ENCODE results near the gene DOCK4.

DOCK4 gene

DNA sequence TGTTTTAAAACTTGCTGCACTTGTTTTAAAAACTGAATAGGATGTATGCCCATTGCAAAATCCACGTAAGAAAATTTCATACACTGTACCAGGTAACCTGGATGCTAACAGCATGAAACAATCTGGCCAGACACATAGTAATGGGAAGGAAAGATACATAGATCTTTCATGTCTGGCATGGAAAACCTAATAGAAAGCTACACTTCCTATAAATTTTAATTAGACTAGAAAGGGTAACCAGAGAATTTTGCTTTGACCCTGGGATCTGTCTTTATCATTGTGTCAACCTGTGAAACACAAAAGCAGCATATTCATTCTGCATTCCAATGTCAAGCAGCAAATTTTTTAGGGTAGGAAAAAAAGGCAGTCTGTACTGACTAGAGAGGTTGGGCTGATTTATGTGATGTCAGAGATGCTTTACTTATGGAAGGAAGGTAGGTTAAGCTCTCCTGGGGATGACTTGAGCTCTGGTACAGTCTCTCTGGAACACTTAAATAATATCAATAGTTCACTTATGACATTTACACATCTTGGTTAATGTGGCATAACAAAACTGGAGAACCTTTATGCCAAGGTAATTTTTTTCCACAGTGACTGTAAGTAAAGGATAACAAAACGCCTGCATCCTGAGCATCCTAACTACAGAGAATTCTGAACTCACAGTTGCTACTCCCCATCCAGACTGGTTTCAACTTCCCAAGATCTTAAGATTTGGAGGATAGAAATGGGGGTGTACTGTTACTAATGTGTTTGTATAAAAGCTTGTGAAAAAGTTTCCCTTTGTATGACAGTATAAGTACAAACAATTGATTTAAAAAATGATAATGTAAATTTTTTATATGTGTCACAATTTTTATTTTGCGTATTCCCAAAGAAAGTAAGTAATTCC, 44.7 kb downstream of the DOCK4 start:
- DNase-seq (ENCODE audit: low read depth), result no peak

- no peak for DNase-seq (ENCODE audit: low read depth)
These were observed 45.4 kb downstream of the DOCK4 start for GRCh38 chr7:112160771-112161150.

GRCh38 chr7:112160130-112160770, 45.9 kb downstream of the DOCK4 start:
- no peak for DNase-seq (ENCODE audit: low read depth)

- no peak for DNase-seq (ENCODE audit: low read depth)
These were observed 46.8 kb downstream of the DOCK4 start for GRCh38 chr7:112159351-112159750.

GRCh38 chr7:112157072-112157471, 49.1 kb downstream of the DOCK4 start:
- DNase-seq (ENCODE audit: low read depth), result no peak

GRCh38 chr7:112156412-112156811, 49.8 kb downstream of the DOCK4 start:
- no peak for DNase-seq (ENCODE audit: low read depth)

GRCh38 chr7:112154690-112155089, 51.5 kb downstream of the DOCK4 start:
- DNase-seq (ENCODE audit: low read depth), result no peak

DNA sequence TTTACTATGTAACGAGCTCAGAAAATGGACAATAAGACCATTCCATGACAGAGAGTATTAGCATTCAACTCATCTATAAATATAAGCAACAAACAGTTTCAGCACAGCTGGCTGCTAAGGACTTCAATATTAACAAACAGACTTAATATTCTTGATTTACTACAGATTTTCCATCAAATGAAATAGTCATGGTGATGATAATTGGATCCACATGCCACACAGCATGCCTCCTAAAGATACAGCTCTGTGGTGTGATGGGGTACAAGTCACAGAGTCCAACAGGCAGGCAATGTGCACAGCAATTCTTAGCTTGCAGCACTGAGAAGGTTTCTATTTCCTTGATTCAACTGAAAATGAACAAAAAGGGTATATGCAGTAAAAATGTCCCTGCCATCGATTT, 54.0 kb downstream of the DOCK4 start:
- DNase-seq (ENCODE audit: low read depth), result no peak

DNA sequence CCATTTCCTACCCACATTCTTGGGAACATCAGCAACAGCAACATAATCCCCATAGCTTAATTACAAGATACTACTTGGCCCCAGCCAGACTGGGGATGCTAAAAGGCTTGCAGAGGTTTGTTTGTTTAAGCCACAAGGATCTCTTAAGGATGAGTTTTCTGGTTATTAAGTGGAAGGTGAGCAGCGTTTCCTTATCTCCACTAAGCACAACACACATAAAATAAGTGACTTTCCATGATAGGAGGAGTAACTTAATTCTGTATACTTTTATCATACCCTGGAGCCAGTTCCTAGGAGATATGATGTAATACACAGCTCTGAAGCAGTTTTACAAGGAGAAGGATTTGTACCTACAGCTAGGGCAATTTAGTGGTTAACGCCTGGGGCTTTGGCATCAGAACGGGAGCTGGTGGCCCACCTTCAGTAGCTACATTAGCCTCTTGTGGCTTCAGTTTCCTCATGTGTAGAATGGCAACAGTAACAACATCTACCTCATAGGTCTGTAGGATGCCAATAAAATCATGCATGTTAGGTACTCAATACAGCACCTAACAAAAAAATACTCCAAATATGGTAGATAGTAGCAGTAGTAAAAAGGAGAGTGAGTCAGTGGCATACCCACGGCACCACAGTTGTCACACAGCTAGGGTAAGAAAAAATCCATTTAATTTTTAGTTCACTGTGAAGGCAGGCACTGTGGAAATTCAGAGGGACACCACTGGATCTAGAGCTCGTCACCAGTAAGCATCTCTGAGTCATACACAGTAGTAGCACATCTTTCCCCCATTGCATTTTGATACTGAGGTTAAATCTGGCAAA, 55.2 kb downstream of the DOCK4 start:
- no peak for DNase-seq (ENCODE audit: low read depth)

DNA sequence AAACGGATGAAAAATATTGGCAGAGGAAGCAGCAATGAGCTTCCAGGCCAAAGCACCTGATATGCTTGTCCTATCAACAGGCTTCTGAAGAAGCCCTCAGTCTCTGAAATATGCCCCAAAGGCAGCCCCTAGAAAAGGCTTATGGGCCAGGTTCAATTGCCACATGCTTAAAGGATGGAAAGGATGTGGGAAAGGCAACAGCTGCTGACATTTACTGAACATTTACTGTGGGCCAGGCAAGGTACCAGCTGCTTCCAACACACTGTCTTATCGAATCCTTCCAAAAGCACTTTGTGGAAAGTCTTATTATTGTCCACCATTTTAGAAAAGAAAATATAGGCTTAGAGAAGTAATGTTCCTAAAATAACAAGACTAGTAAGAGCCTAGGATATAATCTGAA, 56.5 kb downstream of the DOCK4 start:
- DNase-seq (ENCODE audit: low read depth), result no peak

GRCh38 chr7:112147793-112148361, 58.3 kb downstream of the DOCK4 start:
- DNase-seq (ENCODE audit: low read depth), result no peak

DNA sequence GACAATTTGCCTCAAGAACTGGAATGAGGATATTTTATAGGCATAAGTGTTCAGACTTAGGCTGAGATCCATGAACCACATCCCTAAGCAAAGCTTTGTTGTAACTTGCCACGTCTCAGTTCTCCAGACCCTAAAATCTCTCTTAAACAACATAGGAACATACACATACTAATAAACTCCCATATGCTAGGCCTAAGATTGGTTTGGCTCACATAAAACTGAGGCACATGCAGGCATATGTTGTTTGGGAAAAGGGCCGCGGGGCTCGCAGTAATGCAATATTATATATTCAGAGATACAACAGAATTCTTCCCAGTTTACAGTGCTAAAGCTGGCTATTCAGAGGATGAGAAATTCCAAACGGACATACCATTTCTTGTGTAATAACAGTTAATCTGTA, 61.0 kb downstream of the DOCK4 start:
- DNase-seq (ENCODE audit: low read depth), result no peak

DNA sequence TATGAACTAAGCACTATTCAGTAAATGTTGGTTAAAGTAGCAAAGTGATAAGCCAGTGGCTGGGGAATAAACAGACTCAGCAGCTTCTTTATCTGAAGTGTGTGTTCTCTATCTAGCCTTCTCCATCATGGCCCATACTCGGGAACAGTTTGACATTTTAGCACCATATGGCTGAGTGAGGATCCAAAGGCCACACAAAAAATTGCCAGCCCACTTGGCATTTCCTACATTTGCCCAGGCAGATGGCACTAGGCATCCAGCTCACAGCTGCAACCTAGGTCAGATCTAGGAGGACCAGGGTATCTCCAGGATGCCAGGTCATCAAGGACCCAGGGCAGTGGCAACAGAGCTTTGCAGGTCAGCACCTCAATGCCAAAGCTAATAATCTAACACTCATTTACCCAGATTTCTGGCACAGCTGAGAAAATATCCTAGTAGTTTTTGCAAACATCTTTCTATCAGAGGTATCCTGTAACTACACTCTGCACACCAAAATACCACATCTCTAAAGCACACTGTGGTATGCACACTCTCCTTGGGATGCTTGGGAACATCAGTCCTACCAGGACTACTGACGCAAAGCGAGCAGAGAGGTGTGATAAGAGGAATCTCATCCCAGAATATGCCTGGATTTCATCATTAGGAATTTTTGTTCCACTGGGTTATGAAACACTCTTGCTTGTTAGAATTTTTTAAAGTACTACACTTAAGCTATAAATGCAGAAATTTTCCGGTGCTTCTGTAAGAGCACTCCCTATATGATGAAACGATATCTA, 61.7 kb downstream of the DOCK4 start:
- no peak for DNase-seq (ENCODE audit: low read depth)

- DNase-seq (ENCODE audit: low read depth), result no peak
These were observed 62.6 kb downstream of the DOCK4 start for GRCh38 chr7:112143582-112143981.

DNA sequence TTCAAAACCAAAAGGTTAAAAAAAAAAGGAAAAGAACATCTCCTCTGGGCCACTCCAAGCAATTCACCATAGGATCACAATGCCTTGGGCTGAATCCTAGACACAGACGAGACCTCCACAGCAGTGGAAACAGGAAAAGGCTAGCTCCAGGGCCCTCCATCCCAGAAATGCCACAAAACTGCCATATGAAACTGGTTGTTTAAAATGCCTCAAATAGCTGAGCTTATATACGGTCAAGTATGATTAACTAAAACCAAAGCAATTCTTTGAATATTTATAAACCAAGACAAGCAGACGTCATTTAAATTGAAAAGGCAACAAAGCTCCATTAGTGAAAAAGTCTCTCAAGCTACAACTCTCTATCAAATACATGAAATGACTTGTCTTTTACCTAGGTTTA, 63.1 kb downstream of the DOCK4 start:
- no peak for DNase-seq (ENCODE audit: low read depth)

DNA sequence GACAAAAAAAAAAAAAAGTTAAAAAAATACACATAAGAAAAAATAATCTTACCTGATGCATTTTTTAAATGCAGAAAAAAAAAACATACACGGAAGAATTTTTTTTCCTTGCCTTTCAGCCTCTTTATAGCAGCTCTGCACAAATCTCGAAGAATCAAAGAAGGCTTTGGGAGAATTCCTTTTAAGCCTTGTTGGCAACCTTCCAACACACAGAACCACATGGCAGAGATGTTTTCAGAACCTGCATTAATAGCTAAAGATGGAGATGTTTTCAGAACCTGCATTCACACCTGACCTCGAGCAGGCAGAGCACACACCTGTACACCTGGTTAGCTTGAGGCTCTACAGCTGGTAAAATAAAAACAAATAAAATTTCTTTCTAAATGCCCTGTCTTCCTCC, 65.6 kb downstream of the DOCK4 start:
- no peak for DNase-seq (ENCODE audit: low read depth)

- DNase-seq (ENCODE audit: low read depth), result no peak
These were observed 67.3 kb downstream of the DOCK4 start for GRCh38 chr7:112138938-112139337.

- no peak for DNase-seq (ENCODE audit: low read depth)
These were observed 67.8 kb downstream of the DOCK4 start for GRCh38 chr7:112138325-112138852.

DNA sequence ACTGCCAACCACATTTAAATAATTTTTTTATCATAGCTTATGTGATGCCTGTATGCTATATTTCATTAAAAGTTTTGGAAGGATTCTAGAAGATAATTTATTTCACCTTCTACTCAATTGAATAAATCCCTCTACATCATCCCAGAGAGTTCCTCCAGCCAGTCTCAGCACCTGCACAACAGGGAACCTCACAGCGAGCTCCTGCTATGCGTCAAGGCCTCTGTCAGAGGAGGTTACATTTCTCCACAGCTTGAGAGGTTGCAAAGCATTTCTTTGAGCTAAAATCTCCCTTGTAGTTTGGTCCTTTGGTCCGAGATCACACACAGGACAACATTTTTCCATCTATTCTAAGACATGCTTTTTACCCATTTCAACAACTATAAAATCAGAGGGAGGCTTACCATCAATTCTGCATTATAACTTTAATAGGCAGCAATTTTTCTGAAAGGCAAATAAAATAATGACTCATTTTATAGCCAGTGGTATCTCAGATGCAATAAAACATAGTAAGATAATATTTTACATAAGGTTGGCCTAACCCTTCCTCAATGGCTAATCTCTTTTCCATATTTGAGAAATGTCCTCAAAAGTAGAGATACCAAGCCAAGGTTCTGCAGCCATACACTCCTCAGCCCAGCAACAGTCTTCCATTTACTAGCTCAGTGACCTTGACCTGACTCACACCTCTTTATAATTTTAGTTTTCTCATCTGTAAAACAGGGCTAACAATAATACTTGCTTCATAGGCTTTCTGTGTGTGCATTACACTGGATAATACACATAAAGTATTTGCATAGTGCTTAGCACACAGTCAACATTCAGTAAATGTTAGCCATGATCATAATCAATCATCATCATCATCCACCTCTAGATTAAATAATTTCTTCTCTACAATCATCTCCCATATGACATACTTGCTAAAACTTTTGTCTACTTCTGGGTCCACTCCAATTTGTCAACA, 68.8 kb downstream of the DOCK4 start:
- DNase-seq (ENCODE audit: low read depth), result no peak
